Measurements from ENCODE around the gene KDM2A.

Gene KDM2A

GRCh38 chr11:67095214-67095507 lies 23.9 kb upstream of the KDM2A start:
- no peak for TF ChIP-seq CTCF (IDR thresholded peaks at IDR 0.05)
- Mint-ChIP-seq H3K27me3 (ENCODE audit: low read depth, poor library complexity) (peaks cover 15% of the 10 kb centered on the region), H3K36me3 (ENCODE audit: low read depth) (no peaks in the 10 kb centered on the region), H3K4me3 (no peak overlapping the region), H3K4me1 (peaks cover 9% of the 10 kb centered on the region), H3K9me3 (no peaks in the 10 kb centered on the region), H3K27ac (no peak overlapping the region)
- DNase-seq, result no peak

GRCh38 chr11:67098799-67099429 lies 20.1 kb upstream of the KDM2A start:
- H3K4me1 Mint-ChIP-seq, result peaks cover 33% of the 10 kb centered on the region
- TF ChIP-seq CTCF (IDR thresholded peaks at IDR 0.05), result no peak
- no peaks in the 10 kb centered on the region for H3K9me3 Mint-ChIP-seq
- H3K36me3 Mint-ChIP-seq (ENCODE audit: low read depth), result no peaks in the 10 kb centered on the region
- peak overlapping the region; percentile 31 for H3K27ac Mint-ChIP-seq
- no peak overlapping the region for H3K4me3 Mint-ChIP-seq
- H3K27me3 Mint-ChIP-seq (ENCODE audit: low read depth, poor library complexity), result peaks cover 19% of the 10 kb centered on the region
- no peak for DNase-seq

GRCh38 chr11:67099831-67100324 lies 19.2 kb upstream of the KDM2A start:
- Mint-ChIP-seq H3K4me3 (no peak overlapping the region), H3K27ac (peak overlapping the region; percentile 76), H3K9me3 (no peaks in the 10 kb centered on the region), H3K36me3 (ENCODE audit: low read depth) (no peaks in the 10 kb centered on the region), H3K4me1 (peaks cover 36% of the 10 kb centered on the region), H3K27me3 (ENCODE audit: low read depth, poor library complexity) (peaks cover 20% of the 10 kb centered on the region)
- no peak for TF ChIP-seq CTCF (IDR thresholded peaks at IDR 0.05)
- DNase-seq, result no peak

- no peak for TF ChIP-seq CTCF (IDR thresholded peaks at IDR 0.05)
- peak overlapping the region; percentile 15 for H3K27ac Mint-ChIP-seq
- no peak overlapping the region for H3K4me3 Mint-ChIP-seq
- no peak for DNase-seq
- peaks cover 9% of the 10 kb centered on the region for H3K27me3 Mint-ChIP-seq (ENCODE audit: low read depth, poor library complexity)
- H3K4me1 Mint-ChIP-seq, result peaks cover 32% of the 10 kb centered on the region
- H3K36me3 Mint-ChIP-seq (ENCODE audit: low read depth), result no peaks in the 10 kb centered on the region
- H3K9me3 Mint-ChIP-seq, result no peaks in the 10 kb centered on the region
Observed at GRCh38 chr11:67102664-67103063, 16.4 kb upstream of the KDM2A start.

- no peak for DNase-seq
- Mint-ChIP-seq H3K4me3 (no peak overlapping the region), H3K9me3 (no peaks in the 10 kb centered on the region), H3K27me3 (ENCODE audit: low read depth, poor library complexity) (peaks cover 10% of the 10 kb centered on the region), H3K36me3 (ENCODE audit: low read depth) (no peaks in the 10 kb centered on the region), H3K4me1 (peaks cover 23% of the 10 kb centered on the region), H3K27ac (no peak overlapping the region)
- TF ChIP-seq CTCF (IDR thresholded peaks at IDR 0.05), result no peak
Observed at GRCh38 chr11:67105964-67106363, 13.1 kb upstream of the KDM2A start.

GRCh38 chr11:67111261-67111660 lies 7.8 kb upstream of the KDM2A start:
- no peak overlapping the region for H3K27ac Mint-ChIP-seq

More at GRCh38 chr11:67111261-67111660, 7.8 kb upstream of the KDM2A start:
- Mint-ChIP-seq H3K9me3 (no peaks in the 10 kb centered on the region), H3K4me1 (peaks cover 10% of the 10 kb centered on the region), H3K4me3 (no peak overlapping the region), H3K36me3 (ENCODE audit: low read depth) (no peaks in the 10 kb centered on the region), H3K27me3 (ENCODE audit: low read depth, poor library complexity) (peaks cover 10% of the 10 kb centered on the region)
- no peak for TF ChIP-seq CTCF (IDR thresholded peaks at IDR 0.05)
- no peak for DNase-seq
